PFSK-1 (cell line): ENCODE results near the gene RGS7.

Experiments
- FOXP2 ChIP-seq: optimal IDR thresholded peaks from 2 replicates; pipeline ENCODE3; 2011; ENCODE audit warnings: borderline replicate concordance, control low read depth, inconsistent platforms; ENCODE audit not compliant: insufficient read depth; ENCODE audit errors: extremely low read length, extremely low read depth
- POLR2AphosphoS5 ChIP-seq: IDR thresholded peaks from 2 replicates; pipeline ENCODE4 v1.6.1; 2012; ENCODE audit warnings: low read depth, mild to moderate bottlenecking, control low read depth, low read length, moderate library complexity
- REST ChIP-seq, 2 experiments: IDR thresholded peaks; 2 replicates each; pipeline versions ENCODE4 v1.6.1 to v1.8.0; 2011 to 2012; ENCODE audit warnings: low read depth in 2 of 2, low read length in 2 of 2, control low read depth in 1 of 2, inconsistent platforms in 1 of 2, mild to moderate bottlenecking in 1 of 2, moderate library complexity in 1 of 2; ENCODE audit not compliant: insufficient read depth in 1 of 2
- SIN3A ChIP-seq: IDR thresholded peaks from 2 replicates; pipeline ENCODE4 v1.6.1; 2012; ENCODE audit warnings: mild to moderate bottlenecking, low read length, moderate library complexity, borderline replicate concordance; ENCODE audit not compliant: insufficient read depth
- TAF1 ChIP-seq: IDR thresholded peaks from 2 replicates; pipeline ENCODE4 v1.6.1; 2012; ENCODE audit warnings: low read length, control low read depth, borderline replicate concordance; ENCODE audit not compliant: insufficient read depth

- TF ChIP-seq REST (IDR thresholded peaks at IDR 0.05; ENCODE audit: insufficient read depth in 1 of 2, low read depth in 2 of 2, low read length in 2 of 2) (no peak), TAF1 (no peak), SIN3A (no peak), POLR2AphosphoS5 (no peak), FOXP2 (no peak)
Measured at GRCh38 chr1:241219449-241219848, 137.6 kb downstream of the RGS7 start.
